Transverse colon (tissue), 4 donors: Measurements from ENCODE around the gene MBTPS1. TPM values are rescaled to one million over a fixed set of nuclear protein-coding genes. Genes with fewer than 3 reads are reported as not detected.

ENCODE experiments used
- DNase-seq: peaks from one replicate; pipeline ENCODE4 v3.0.0-alpha.2; 2019
- H3K27ac ChIP-seq, 4 donors: fragments of 200-600 bp; sonication (generic); 2 replicates each; pipeline ENCODE4 v1.5.1; 2016 to 2018; ENCODE audit warnings: inconsistent platforms in 4 of 4
- H3K27me3 ChIP-seq: fragments of 200-600 bp; sonication (generic); 2 replicates; pipeline ENCODE4 v1.5.1; 2017; ENCODE audit warnings: inconsistent platforms
- H3K36me3 ChIP-seq, 4 donors: fragments of 200-600 bp; sonication (generic); 2 replicates each; pipeline ENCODE4 v1.5.1; 2017 to 2019; ENCODE audit warnings: inconsistent platforms in 4 of 4
- H3K4me1 ChIP-seq, 4 donors: fragments of 200-600 bp; sonication (generic); 2 replicates each; pipeline ENCODE4 v1.5.1; 2017 to 2020; ENCODE audit warnings: inconsistent platforms in 4 of 4
- H3K4me3 ChIP-seq, 4 donors: fragments of 200-600 bp; sonication (generic); 1 replicate in 1 of 4; 2 replicates in 3 of 4; pipeline versions ENCODE4 v1.5.1 to v1.6.1; 2017 to 2019; ENCODE audit warnings: inconsistent platforms in 4 of 4
- H3K9me3 ChIP-seq, 2 donors: fragments of 200-600 bp; sonication (generic); 2 replicates each; pipeline ENCODE4 v1.5.1; 2017 to 2019; ENCODE audit warnings: inconsistent platforms in 2 of 2
- EP300 ChIP-seq: sonication (generic); formaldehyde crosslinking; IDR thresholded peaks from one replicate; pipeline ENCODE4 v1.6.1; 2017; ENCODE audit warnings: antibody characterized with exemption, low read depth
- POLR2A ChIP-seq: fragments of 450-650 bp; IDR thresholded peaks from one replicate; pipeline ENCODE4 v1.6.1; 2016; ENCODE audit warnings: antibody characterized with exemption, mild to moderate bottlenecking, moderate library complexity
- POLR2AphosphoS5 ChIP-seq, 3 donors: sonication (generic); formaldehyde crosslinking; IDR thresholded peaks; one replicate each; pipeline ENCODE4 v1.6.1; 2016; ENCODE audit warnings: antibody characterized with exemption in 3 of 3
- WGBS, 2 donors: methylation state at CpG; one replicate each; pipeline ENCODE4 v1.1.5; 2018; ENCODE audit warnings: low coverage in 1 of 2; 5-methylcytosine and 5-hydroxymethylcytosine counted together
- in situ Hi-C, 4 donors: fragments of 200-750 bp; cut with MboI; loops; one replicate each; pipeline versions ENCODE4 v1.15.0 to v1.15.1; 2017; ENCODE audit warnings: low sequenced_read_pairs in 3 of 4, low pct_ligation_motif_present in 1 of 4, low pct_unique_long_range_greater_than_20kb in 1 of 4
- intact Hi-C: fragments of 100-400 bp; cut with DNase I; formaldehyde crosslinking; loops from one replicate; pipeline ENCODE4 v1.15.1; 2023; ENCODE audit warnings: low total_unique reads
- total RNA-seq, 4 donors: library from RNA; depleted of rRNA; stranded (reverse); fragments of >200 nt; gene quantifications; one replicate each; pipeline ENCODE4 v1.1.0, GENCODE V29; 2016
- TF ChIP-seq, protein P1 (sequence below), 5 experiments: fragments of 200-600 bp in 3 of 5; fragments of 450-650 bp in 2 of 5; sonication (generic) in 3 of 5; IDR thresholded peaks; 1 replicate in 2 of 5; 2 replicates in 3 of 5; pipeline ENCODE4 v1.5.1; 2016 to 2017; ENCODE audit warnings: antibody characterized with exemption in 5 of 5, inconsistent platforms in 3 of 5, mild to moderate bottlenecking in 2 of 5, moderate library complexity in 1 of 5

The MBTPS1 gene
- total RNA-seq, 4 donors from 2014 or later: 53.7 to 110 (median 97.0) TPM

DNA sequence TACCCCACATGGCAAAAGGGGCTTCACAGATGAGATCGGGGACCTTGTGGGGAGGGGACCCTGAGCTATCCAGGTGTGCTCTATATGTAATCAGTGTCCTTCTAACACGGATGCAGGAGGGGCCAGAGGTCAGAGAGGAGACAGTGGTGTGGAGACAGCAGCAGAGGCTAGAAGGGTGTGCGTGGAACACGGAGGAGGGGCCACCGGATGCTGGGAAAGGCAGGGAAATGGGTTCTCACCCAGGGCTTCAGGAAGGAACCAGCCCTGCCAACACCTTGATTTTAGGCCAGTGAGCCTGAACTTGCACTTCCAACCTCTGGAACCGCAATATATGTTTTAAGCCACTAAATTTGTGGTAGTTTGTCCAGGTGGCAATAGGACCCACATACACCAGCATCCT is 69.5 kb downstream of the MBTPS1 start:
- intact Hi-C loops (no loop called here), in situ Hi-C loops (no loop called here)
- peaks cover 0 to 3% (median 0%) of the 10 kb centered on the region in 4 donors for H3K36me3 ChIP-seq
- no peaks in the 10 kb centered on the region for H3K9me3 ChIP-seq
- no peak overlapping the region for H3K4me3 ChIP-seq
- 87 to 93% methylated on average over 3 to 6 of the region's 6 CpGs for WGBS, 2 donors
- DNase-seq: no peak
- no peaks in the 10 kb centered on the region for H3K4me1 ChIP-seq
- TF ChIP-seq EP300 (no peak), POLR2A (no peak), POLR2AphosphoS5 (IDR thresholded peaks at IDR 0.05) (no peak)
- TF ChIP-seq, protein P1, sequence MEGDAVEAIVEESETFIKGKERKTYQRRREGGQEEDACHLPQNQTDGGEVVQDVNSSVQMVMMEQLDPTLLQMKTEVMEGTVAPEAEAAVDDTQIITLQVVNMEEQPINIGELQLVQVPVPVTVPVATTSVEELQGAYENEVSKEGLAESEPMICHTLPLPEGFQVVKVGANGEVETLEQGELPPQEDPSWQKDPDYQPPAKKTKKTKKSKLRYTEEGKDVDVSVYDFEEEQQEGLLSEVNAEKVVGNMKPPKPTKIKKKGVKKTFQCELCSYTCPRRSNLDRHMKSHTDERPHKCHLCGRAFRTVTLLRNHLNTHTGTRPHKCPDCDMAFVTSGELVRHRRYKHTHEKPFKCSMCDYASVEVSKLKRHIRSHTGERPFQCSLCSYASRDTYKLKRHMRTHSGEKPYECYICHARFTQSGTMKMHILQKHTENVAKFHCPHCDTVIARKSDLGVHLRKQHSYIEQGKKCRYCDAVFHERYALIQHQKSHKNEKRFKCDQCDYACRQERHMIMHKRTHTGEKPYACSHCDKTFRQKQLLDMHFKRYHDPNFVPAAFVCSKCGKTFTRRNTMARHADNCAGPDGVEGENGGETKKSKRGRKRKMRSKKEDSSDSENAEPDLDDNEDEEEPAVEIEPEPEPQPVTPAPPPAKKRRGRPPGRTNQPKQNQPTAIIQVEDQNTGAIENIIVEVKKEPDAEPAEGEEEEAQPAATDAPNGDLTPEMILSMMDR (IDR thresholded peaks at IDR 0.05): no peak
- H3K27ac ChIP-seq: no peak overlapping the region
- H3K27me3 ChIP-seq: peaks cover 27% of the 10 kb centered on the region

GRCh38 chr16:84045818-84046470 is 70.8 kb downstream of the MBTPS1 start:
- peaks cover 34% of the 10 kb centered on the region for H3K27me3 ChIP-seq
- no peaks in the 10 kb centered on the region for H3K36me3 ChIP-seq
- DNase-seq: no peak
- no peak overlapping the region for H3K27ac ChIP-seq
- in situ Hi-C loops (no loop called here), intact Hi-C loops (no loop called here)
- H3K9me3 ChIP-seq: no peaks in the 10 kb centered on the region
- WGBS, 2 donors: 83 to 87% methylated on average over 4 to 19 of the region's 19 CpGs
- H3K4me3 ChIP-seq: no peak overlapping the region
- H3K4me1 ChIP-seq: no peaks in the 10 kb centered on the region
- TF ChIP-seq, protein P1 (IDR thresholded peaks at IDR 0.05): no peak
- TF ChIP-seq EP300 (no peak), POLR2A (no peak)

DNA sequence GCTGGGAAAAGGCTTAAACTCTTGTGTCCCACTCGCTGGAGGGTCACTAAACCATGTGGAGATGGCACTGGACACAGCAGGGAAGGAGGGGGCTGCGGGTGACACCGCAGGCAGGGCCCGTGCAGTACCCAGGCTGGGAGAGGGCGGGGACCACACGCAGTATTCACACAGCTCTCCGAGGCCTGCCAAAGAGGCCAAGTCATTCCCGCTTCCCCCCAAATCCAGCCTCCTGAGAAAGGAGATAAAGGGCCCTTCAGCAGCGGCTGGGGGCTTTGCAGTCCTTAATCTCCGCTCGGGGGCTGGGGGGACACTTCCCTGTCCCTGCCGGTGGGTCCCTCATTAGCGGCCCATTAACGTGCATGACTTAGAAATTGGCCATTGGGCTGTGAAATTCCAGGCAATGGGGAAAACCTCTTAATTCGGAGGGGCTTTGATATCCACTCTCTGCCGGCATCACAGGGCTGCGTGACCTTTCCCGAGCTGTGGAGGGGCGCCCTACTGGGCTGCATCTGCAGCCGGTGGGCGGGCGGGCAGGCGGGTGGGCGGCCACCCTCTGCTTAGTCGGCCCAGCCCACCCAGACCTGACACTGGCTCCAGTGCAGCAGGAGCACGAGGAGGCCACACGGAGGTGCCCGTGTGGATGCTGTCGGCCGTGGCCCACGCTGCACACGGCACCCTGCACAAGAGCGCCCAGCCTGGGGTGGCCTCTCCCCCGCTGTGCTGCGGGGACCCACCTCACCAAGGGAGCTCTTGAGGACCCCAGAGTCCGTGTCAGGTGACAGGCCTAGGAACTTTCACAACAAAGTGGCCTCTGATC is 71.5 kb downstream of the MBTPS1 start:
- intact Hi-C loops (no loop called here), in situ Hi-C loops (no loop called here)
- no peaks in the 10 kb centered on the region for H3K4me1 ChIP-seq
- WGBS, 2 donors: 67% methylated on average over 30 of the region's 36 CpGs; no CpG with 5 or more reads in 1 of the 2 donors
- DNase-seq: no peak
- H3K27me3 ChIP-seq: peaks cover 34% of the 10 kb centered on the region
- H3K4me3 ChIP-seq: no peak overlapping the region
- no peak for TF ChIP-seq POLR2A
- TF ChIP-seq, protein P1 (IDR thresholded peaks at IDR 0.05): no peak
- no peak for TF ChIP-seq EP300
- no peak for TF ChIP-seq POLR2AphosphoS5 (IDR thresholded peaks at IDR 0.05)
- H3K27ac ChIP-seq: no peak overlapping the region
- no peaks in the 10 kb centered on the region for H3K36me3 ChIP-seq
- no peaks in the 10 kb centered on the region for H3K9me3 ChIP-seq

DNA sequence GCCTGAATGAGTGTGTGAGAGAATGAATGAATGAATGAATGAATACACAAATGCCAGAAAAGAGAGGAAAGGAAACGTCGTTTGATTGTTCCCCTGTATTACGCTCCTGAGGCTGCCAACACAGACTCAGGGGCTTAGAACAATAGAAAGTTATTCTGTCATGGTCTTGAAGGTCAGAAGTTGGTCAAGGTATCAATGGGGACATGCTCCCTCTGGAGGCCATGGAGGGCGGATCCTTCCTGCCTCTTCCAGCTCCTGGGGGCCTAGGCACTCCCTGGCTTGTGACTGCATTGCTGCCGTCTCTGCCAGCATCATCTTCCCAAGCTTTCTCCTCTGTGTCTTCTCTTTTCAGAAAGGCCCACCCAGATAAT is 72.6 kb downstream of the MBTPS1 start:
- H3K4me1 ChIP-seq: no peaks in the 10 kb centered on the region
- H3K36me3 ChIP-seq: no peaks in the 10 kb centered on the region
- no peak overlapping the region for H3K27ac ChIP-seq
- in situ Hi-C loops (no loop called here), intact Hi-C loops (no loop called here)
- no peak for TF ChIP-seq POLR2A
- TF ChIP-seq EP300: no peak
- TF ChIP-seq, protein P1 (IDR thresholded peaks at IDR 0.05): peak in 3 of 5 experiments; percentile 18 to 27 (median 24)
- no peak for TF ChIP-seq POLR2AphosphoS5 (IDR thresholded peaks at IDR 0.05)
- H3K27me3 ChIP-seq: peaks cover 34% of the 10 kb centered on the region
- 10 to 48% methylated on average over 2 to 5 of the region's 5 CpGs for WGBS, 2 donors
- no peaks in the 10 kb centered on the region for H3K9me3 ChIP-seq
- no peak overlapping the region for H3K4me3 ChIP-seq
- no peak for DNase-seq
